ENCODE data around the gene KLF5. TPM values are rescaled to one million over a fixed set of nuclear protein-coding genes. Genes with fewer than 3 reads are reported as not detected.

KLF5 gene
- total RNA-seq, 1 experiment from 2014 or later = 2.2 TPM

GRCh38 chr13:73082895-73083294, 24.1 kb downstream of the KLF5 start:
- no peak overlapping the region for H3K14ac ChIP-seq (ENCODE audit: insufficient read depth, low read length)
- no peak overlapping the region for H4K91ac ChIP-seq (ENCODE audit: insufficient read length, low read depth, low read length)
- no peaks in the 10 kb centered on the region for H3K9me3 ChIP-seq (ENCODE audit: control insufficient read depth, low read depth, low read length)
- no peaks in the 10 kb centered on the region for H3K27me3 ChIP-seq (ENCODE audit: insufficient read depth, low read length)
- DNase-seq = no peak
- no peak overlapping the region for H2BK12ac ChIP-seq (ENCODE audit: insufficient read length, low read depth, low read length)
- no peak overlapping the region for H3K4ac ChIP-seq (ENCODE audit: low read depth, low read length)
- no peak overlapping the region for H3K27ac Mint-ChIP-seq
- H2AK5ac ChIP-seq (ENCODE audit: insufficient read length, low read length) = no peak overlapping the region
- H2BK120ac ChIP-seq (ENCODE audit: low read depth, low read length, poor library complexity, severe bottlenecking) = no peak overlapping the region
- H4K8ac ChIP-seq (replicated peaks; ENCODE audit: insufficient read length, low read depth, low read length) = no peak overlapping the region
- no peak overlapping the region for H2BK15ac ChIP-seq (ENCODE audit: low read depth, low read length)
- no peak overlapping the region for H3K23ac ChIP-seq (ENCODE audit: insufficient read length, low read depth, low read length)
- no peaks in the 10 kb centered on the region for H3K79me1 ChIP-seq (ENCODE audit: insufficient read depth, low read depth, low read length, poor library complexity, severe bottlenecking)
- no CpG with 5 or more reads among the region's 4 CpGs for WGBS (ENCODE audit: extremely low coverage, insufficient read length, low lambda C conversion rate)
- no peak overlapping the region for H2AFZ ChIP-seq (ENCODE audit: low read length)
- no peak overlapping the region for H3K18ac ChIP-seq (ENCODE audit: insufficient read length, low read depth, low read length)
- H4K20me1 ChIP-seq (ENCODE audit: control insufficient read depth, insufficient read depth, insufficient read length) = no peaks in the 10 kb centered on the region
- no peak overlapping the region for H3K27ac ChIP-seq (ENCODE audit: insufficient read length, low read depth, low read length)
- H3K4me2 ChIP-seq (ENCODE audit: insufficient read depth, insufficient read length, low read length) = no peak overlapping the region
- H3K36me3 Mint-ChIP-seq (ENCODE audit: insufficient read depth in 1 of 3, low read depth in 3 of 3) = peaks cover 0 to 7% (median 2%) of the 10 kb centered on the region in 3 experiments; a peak in 3 of 7 replicates
- no peak overlapping the region for H2BK5ac ChIP-seq (ENCODE audit: insufficient read length, low read length)
- no peak for TF ChIP-seq CTCF (conservative IDR thresholded peaks at IDR 0.05)
- no peak overlapping the region for H3K9ac ChIP-seq (ENCODE audit: extremely low read depth, insufficient read length, low read length)
- H3K4me3 Mint-ChIP-seq = no peak overlapping the region
- H3K4me1 ChIP-seq (ENCODE audit: insufficient read depth, low read length) = no peaks in the 10 kb centered on the region
- no peaks in the 10 kb centered on the region for H3K79me2 ChIP-seq (ENCODE audit: insufficient read depth, low read length)
- peaks cover 6% of the 10 kb centered on the region in 2 experiments for H3K9me3 Mint-ChIP-seq
- H2BK20ac ChIP-seq (ENCODE audit: low read depth, low read length, poor library complexity, severe bottlenecking) = no peak overlapping the region
- peaks cover 2 to 7% of the 10 kb centered on the region in 2 experiments; a peak in 3 of 4 replicates for H3K4me1 Mint-ChIP-seq
- H4K5ac ChIP-seq (ENCODE audit: insufficient read length, low read depth, low read length) = no peak overlapping the region
- no peak overlapping the region for H3K56ac ChIP-seq (ENCODE audit: insufficient read length, low read depth, low read length)
- no peak overlapping the region for H3T11ph ChIP-seq (ENCODE audit: low read length)
- H3K27me3 Mint-ChIP-seq (ENCODE audit: low read depth) = no peaks in the 10 kb centered on the region
- H3K23me2 ChIP-seq (ENCODE audit: insufficient read length, low read depth, low read length, poor library complexity, severe bottlenecking) = no peaks in the 10 kb centered on the region

Measured in H9 (cell line).